Activated CD4-positive, alpha-beta T cell treated with anti-CD3 and anti-CD28 coated beads, Interleukin-2, amount 10 ng/mL, durations not matched to agents 7 days and 5 days (primary cell): ENCODE data around the gene MGAT5B. TPM values are rescaled to one million over a fixed set of nuclear protein-coding genes. Genes with fewer than 3 reads are reported as not detected.
A peak's percentile ranks its signal among the peaks of the same experiment; 100 is the strongest.

ENCODE experiments used
- CTCF ChIA-PET: fragments of 350-600 bp; sonication (Branson Sonifier 250); formaldehyde crosslinking; loops from one replicate; lab custom pipeline; 2021; ENCODE audit warnings: antibody characterized with exemption; lab: Charles Lee
- POLR2A ChIA-PET: fragments of 350-600 bp; sonication (Branson Sonifier 250); formaldehyde crosslinking; loops from one replicate; lab custom pipeline; 2021; ENCODE audit warnings: antibody characterized with exemption; lab: Charles Lee
- DNase-seq: peaks from one replicate; pipeline ENCODE4 v3.0.0-alpha.2; 2020
- H3K27ac Mint-ChIP-seq: one replicate; pipeline ENCODE4 v1.8.0; 2021; ENCODE audit warnings: mild to moderate bottlenecking, moderate library complexity, mixed read lengths
- H3K27me3 Mint-ChIP-seq: one replicate; pipeline ENCODE4 v1.8.0; 2021; ENCODE audit warnings: mixed read lengths
- H3K36me3 Mint-ChIP-seq: one replicate; pipeline ENCODE4 v1.8.0; 2021; ENCODE audit warnings: low read depth, mixed read lengths
- H3K4me1 Mint-ChIP-seq: one replicate; pipeline ENCODE4 v1.8.0; 2021; ENCODE audit warnings: mixed read lengths
- H3K4me3 Mint-ChIP-seq: one replicate; pipeline ENCODE4 v1.8.0; 2021; ENCODE audit warnings: mild to moderate bottlenecking, moderate library complexity, mixed read lengths
- H3K9me3 Mint-ChIP-seq: one replicate; pipeline ENCODE4 v1.8.0; 2021; ENCODE audit warnings: mixed read lengths
- total RNA-seq, 2 experiments: library from RNA; stranded (reverse); gene quantifications; one replicate each; pipeline ENCODE4 v1.2.3, GENCODE V29; 2021

Gene MGAT5B
- under 1 TPM; 0.12 to 0.45 TPM for total RNA-seq

GRCh38 chr17:76868176-76868668 is at the start of gene MGAT5B:
MGAT5B (plus strand) TSS chr17:76868404; CDS start chr17:76869030, 626 bp downstream.
- Mint-ChIP-seq H3K9me3 (no peaks in the 10 kb centered on the region), H3K4me1 (peaks cover 8% of the 10 kb centered on the region), H3K4me3 (peak within 1 kb of the TSS; percentile 61), H3K27ac (no peak within 1 kb of the TSS), H3K27me3 (peaks cover 34% of the 10 kb centered on the region), H3K36me3 (no peaks in the 10 kb centered on the region)
- peak; percentile 72 for DNase-seq
- ChIA-PET POLR2A (no interaction called here), CTCF (interaction anchor here (0.5 to 3.1 kb wide), 28 partner anchors 10 to 514 kb away, joined by 3 to 32 read pairs (median 4); no protein-coding TSS in a partner anchor)

GRCh38 chr17:76820039-76820438 is 48.2 kb upstream of the MGAT5B start:
- peaks cover 7% of the 10 kb centered on the region for H3K4me1 Mint-ChIP-seq
- no peak overlapping the region for H3K27ac Mint-ChIP-seq
- peaks cover 7% of the 10 kb centered on the region for H3K27me3 Mint-ChIP-seq
- ChIA-PET CTCF (interaction anchor here (0.6 kb wide), 1 partner anchor 1131 kb away, joined by 4 read pairs; no protein-coding TSS in a partner anchor), POLR2A (no interaction called here)
- H3K4me3 Mint-ChIP-seq, result no peak overlapping the region
- H3K36me3 Mint-ChIP-seq, result no peaks in the 10 kb centered on the region
- H3K9me3 Mint-ChIP-seq, result no peaks in the 10 kb centered on the region
- DNase-seq, result no peak

- Mint-ChIP-seq H3K4me3 (no peak overlapping the region), H3K27ac (no peak overlapping the region), H3K9me3 (no peaks in the 10 kb centered on the region), H3K4me1 (peaks cover 7% of the 10 kb centered on the region), H3K36me3 (no peaks in the 10 kb centered on the region), H3K27me3 (peaks cover 7% of the 10 kb centered on the region)
- ChIA-PET CTCF (interaction anchor here (0.6 kb wide), 1 partner anchor 1132 kb away, joined by 4 read pairs; no protein-coding TSS in a partner anchor), POLR2A (no interaction called here)
- DNase-seq, result no peak
These were observed 47.6 kb upstream of the MGAT5B start for GRCh38 chr17:76820561-76820960.

GRCh38 chr17:76822184-76822778 is 45.9 kb upstream of the MGAT5B start:
- no peak for DNase-seq
- Mint-ChIP-seq H3K27me3 (peaks cover 7% of the 10 kb centered on the region), H3K4me3 (no peak overlapping the region), H3K27ac (no peak overlapping the region), H3K36me3 (no peaks in the 10 kb centered on the region), H3K9me3 (no peaks in the 10 kb centered on the region), H3K4me1 (no peaks in the 10 kb centered on the region)
- ChIA-PET POLR2A (no interaction called here), CTCF (no interaction called here)

GRCh38 chr17:76824093-76824492 is 44.1 kb upstream of the MGAT5B start:
- H3K27ac Mint-ChIP-seq, result no peak overlapping the region

GRCh38 chr17:76826330-76827068 is 41.7 kb upstream of the MGAT5B start:
- no peak overlapping the region for H3K4me3 Mint-ChIP-seq
- CTCF ChIA-PET, result no interaction called here
- no peak overlapping the region for H3K27ac Mint-ChIP-seq
- no peaks in the 10 kb centered on the region for H3K36me3 Mint-ChIP-seq
- POLR2A ChIA-PET, result no interaction called here
- no peak for DNase-seq
- no peaks in the 10 kb centered on the region for H3K9me3 Mint-ChIP-seq
- H3K27me3 Mint-ChIP-seq, result no peaks in the 10 kb centered on the region
- H3K4me1 Mint-ChIP-seq, result peaks cover 2% of the 10 kb centered on the region

More at GRCh38 chr17:76824093-76824492, 44.1 kb upstream of the MGAT5B start:
- ChIA-PET POLR2A (no interaction called here), CTCF (interaction anchor here (0.6 kb wide), 1 partner anchor 9 kb away, joined by 3 read pairs; no protein-coding TSS in a partner anchor)
- Mint-ChIP-seq H3K27me3 (peaks cover 7% of the 10 kb centered on the region), H3K9me3 (no peaks in the 10 kb centered on the region), H3K4me1 (no peaks in the 10 kb centered on the region), H3K4me3 (no peak overlapping the region), H3K36me3 (no peaks in the 10 kb centered on the region)
- DNase-seq, result no peak

- Mint-ChIP-seq H3K4me3 (no peak overlapping the region), H3K27ac (no peak overlapping the region)
- POLR2A ChIA-PET, result no interaction called here
These were observed 40.5 kb upstream of the MGAT5B start for GRCh38 chr17:76827736-76828135.

GRCh38 chr17:76830987-76831715 is 37.1 kb upstream of the MGAT5B start:
- Mint-ChIP-seq H3K36me3 (no peaks in the 10 kb centered on the region), H3K27me3 (no peaks in the 10 kb centered on the region), H3K9me3 (no peaks in the 10 kb centered on the region), H3K27ac (no peak overlapping the region), H3K4me1 (peaks cover 2% of the 10 kb centered on the region), H3K4me3 (no peak overlapping the region)
- ChIA-PET CTCF (no interaction called here), POLR2A (no interaction called here)
- DNase-seq, result no peak

More at GRCh38 chr17:76827736-76828135, 40.5 kb upstream of the MGAT5B start:
- Mint-ChIP-seq H3K36me3 (no peaks in the 10 kb centered on the region), H3K4me1 (peaks cover 2% of the 10 kb centered on the region), H3K27me3 (no peaks in the 10 kb centered on the region), H3K9me3 (no peaks in the 10 kb centered on the region)
- DNase-seq, result no peak
- CTCF ChIA-PET, result no interaction called here

GRCh38 chr17:76833034-76833644 is 35.1 kb upstream of the MGAT5B start:
- ChIA-PET CTCF (no interaction called here), POLR2A (no interaction called here)
- Mint-ChIP-seq H3K36me3 (no peaks in the 10 kb centered on the region), H3K4me1 (peaks cover 2% of the 10 kb centered on the region), H3K9me3 (no peaks in the 10 kb centered on the region), H3K27ac (no peak overlapping the region), H3K4me3 (no peak overlapping the region), H3K27me3 (no peaks in the 10 kb centered on the region)
- DNase-seq, result no peak

- no peaks in the 10 kb centered on the region for H3K9me3 Mint-ChIP-seq
- H3K27me3 Mint-ChIP-seq, result no peaks in the 10 kb centered on the region
- no peak overlapping the region for H3K27ac Mint-ChIP-seq
- POLR2A ChIA-PET, result no interaction called here
- H3K4me3 Mint-ChIP-seq, result no peak overlapping the region
- DNase-seq, result no peak
- no peaks in the 10 kb centered on the region for H3K36me3 Mint-ChIP-seq
- peaks cover 2% of the 10 kb centered on the region for H3K4me1 Mint-ChIP-seq
- CTCF ChIA-PET, result no interaction called here
These were observed 34.5 kb upstream of the MGAT5B start for GRCh38 chr17:76833747-76834146.

GRCh38 chr17:76834870-76835269 is 33.3 kb upstream of the MGAT5B start:
- no peak overlapping the region for H3K4me3 Mint-ChIP-seq
- CTCF ChIA-PET, result interaction anchor here (0.7 kb wide), 1 partner anchor 221 kb away, joined by 3 read pairs; no protein-coding TSS in a partner anchor

GRCh38 chr17:76840443-76840767 is 27.8 kb upstream of the MGAT5B start:
- no peak overlapping the region for H3K27ac Mint-ChIP-seq
- no peak for DNase-seq
- H3K27me3 Mint-ChIP-seq, result peaks cover 42% of the 10 kb centered on the region
- H3K4me1 Mint-ChIP-seq, result peaks cover 15% of the 10 kb centered on the region
- H3K36me3 Mint-ChIP-seq, result no peaks in the 10 kb centered on the region
- H3K4me3 Mint-ChIP-seq, result no peak overlapping the region
- no peaks in the 10 kb centered on the region for H3K9me3 Mint-ChIP-seq
- ChIA-PET CTCF (no interaction called here), POLR2A (no interaction called here)

More at GRCh38 chr17:76834870-76835269, 33.3 kb upstream of the MGAT5B start:
- Mint-ChIP-seq H3K27ac (no peak overlapping the region), H3K36me3 (no peaks in the 10 kb centered on the region), H3K9me3 (no peaks in the 10 kb centered on the region), H3K4me1 (peaks cover 6% of the 10 kb centered on the region), H3K27me3 (peaks cover 2% of the 10 kb centered on the region)
- POLR2A ChIA-PET, result no interaction called here
- DNase-seq, result no peak
